Mesodermal cell (in vitro differentiated cells): ENCODE results near the gene CELF4.

Experiments used
- H3K27ac ChIP-seq: 2 replicates; pipeline ENCODE4 v1.7.0; 2013; ENCODE audit warnings: mild to moderate bottlenecking, low read depth, low read length, moderate library complexity; ENCODE audit not compliant: severe bottlenecking
- H3K36me3 ChIP-seq: 2 replicates; pipeline ENCODE4 v1.7.1; 2013; ENCODE audit warnings: mild to moderate bottlenecking, low read length, moderate library complexity; ENCODE audit not compliant: control insufficient read depth, insufficient read depth
- H3K4me1 ChIP-seq: one replicate; pipeline ENCODE4 v1.7.1; 2013; ENCODE audit warnings: mild to moderate bottlenecking, low read length; ENCODE audit not compliant: insufficient read depth, control insufficient read depth, poor library complexity, severe bottlenecking
- H3K4me3 ChIP-seq: 2 replicates; pipeline ENCODE4 v1.7.0; 2013; ENCODE audit warnings: low read length, control low read depth, mild to moderate bottlenecking; ENCODE audit not compliant: insufficient read depth, poor library complexity, severe bottlenecking; ENCODE audit errors: extremely low read depth
- H3K9me3 ChIP-seq: 2 replicates; pipeline ENCODE4 v1.7.1; 2013; ENCODE audit warnings: mild to moderate bottlenecking, low read length, moderate library complexity; ENCODE audit not compliant: control insufficient read depth
- WGBS, 2 experiments: methylation state at CpG; one replicate each; pipeline ENCODE4 v1.1.5; 2013; ENCODE audit warnings: missing lambda C conversion rate in 2 of 2; ENCODE audit not compliant: insufficient coverage in 2 of 2; 5-methylcytosine and 5-hydroxymethylcytosine counted together

Gene CELF4

GRCh38 chr18:37238282-37239108 is 327.1 kb downstream of the CELF4 start:
- Histone ChIP-seq H3K36me3 (no peaks in the 10 kb centered on the region), H3K9me3 (no peaks in the 10 kb centered on the region), H3K4me3 (no peak overlapping the region), H3K27ac (no peak overlapping the region), H3K4me1 (no peaks in the 10 kb centered on the region)
- WGBS, 2 experiments = 80 to 82% methylated on average over 4 to 5 of the region's 6 CpGs

- Histone ChIP-seq H3K4me3 (no peak overlapping the region), H3K27ac (no peak overlapping the region), H3K36me3 (no peaks in the 10 kb centered on the region), H3K9me3 (no peaks in the 10 kb centered on the region), H3K4me1 (no peaks in the 10 kb centered on the region)
- 93 to 95% methylated on average over 2 of the region's 2 CpGs for WGBS, 2 experiments
Measured at GRCh38 chr18:37235583-37235982, 330.0 kb downstream of the CELF4 start.

GRCh38 chr18:37231251-37231650 is 334.3 kb downstream of the CELF4 start:
- WGBS, 2 experiments = 82 to 94% methylated on average over 2 of the region's 3 CpGs
- no peaks in the 10 kb centered on the region for H3K9me3 ChIP-seq
- no peak overlapping the region for H3K4me3 ChIP-seq
- no peak overlapping the region for H3K27ac ChIP-seq
- H3K4me1 ChIP-seq = no peaks in the 10 kb centered on the region
- H3K36me3 ChIP-seq = no peaks in the 10 kb centered on the region

- Histone ChIP-seq H3K36me3 (no peaks in the 10 kb centered on the region), H3K9me3 (no peaks in the 10 kb centered on the region), H3K27ac (no peak overlapping the region), H3K4me1 (no peaks in the 10 kb centered on the region), H3K4me3 (no peak overlapping the region)
- 79 to 87% methylated on average over 3 of the region's 3 CpGs for WGBS, 2 experiments
Measured at GRCh38 chr18:37230768-37231167, 334.8 kb downstream of the CELF4 start.

GRCh38 chr18:37225279-37225678 is 340.3 kb downstream of the CELF4 start:
- Histone ChIP-seq H3K4me1 (no peaks in the 10 kb centered on the region), H3K4me3 (no peak overlapping the region), H3K27ac (no peak overlapping the region), H3K36me3 (no peaks in the 10 kb centered on the region), H3K9me3 (no peaks in the 10 kb centered on the region)
- 70 to 83% methylated on average over 2 of the region's 4 CpGs for WGBS, 2 experiments

GRCh38 chr18:37222999-37223378 is 342.6 kb downstream of the CELF4 start:
- no peak overlapping the region for H3K27ac ChIP-seq
- no peaks in the 10 kb centered on the region for H3K36me3 ChIP-seq
- no peaks in the 10 kb centered on the region for H3K9me3 ChIP-seq
- no peak overlapping the region for H3K4me3 ChIP-seq
- no peaks in the 10 kb centered on the region for H3K4me1 ChIP-seq
- WGBS, 2 experiments = 69% methylated on average over 3 of the region's 5 CpGs

- WGBS, 2 experiments = 100% methylated on average over 1 of the region's 4 CpGs
- Histone ChIP-seq H3K36me3 (no peaks in the 10 kb centered on the region), H3K9me3 (no peaks in the 10 kb centered on the region), H3K4me1 (no peaks in the 10 kb centered on the region), H3K27ac (no peak overlapping the region), H3K4me3 (no peak overlapping the region)
Measured at GRCh38 chr18:37222354-37222998, 343.1 kb downstream of the CELF4 start.

GRCh38 chr18:37219257-37219656 is 346.3 kb downstream of the CELF4 start:
- H3K9me3 ChIP-seq = no peaks in the 10 kb centered on the region
- H3K27ac ChIP-seq = no peak overlapping the region
- no peaks in the 10 kb centered on the region for H3K4me1 ChIP-seq
- no peaks in the 10 kb centered on the region for H3K36me3 ChIP-seq
- WGBS, 2 experiments = 52 to 60% methylated on average over 7 of the region's 7 CpGs
- H3K4me3 ChIP-seq = no peak overlapping the region

- H3K4me3 ChIP-seq = no peak overlapping the region
- H3K4me1 ChIP-seq = no peaks in the 10 kb centered on the region
- H3K9me3 ChIP-seq = no peaks in the 10 kb centered on the region
- H3K27ac ChIP-seq = no peak overlapping the region
- no peaks in the 10 kb centered on the region for H3K36me3 ChIP-seq
- WGBS, 2 experiments = 6 to 25% methylated on average over 2 of the region's 2 CpGs
Measured at GRCh38 chr18:37218022-37218590, 347.5 kb downstream of the CELF4 start.

- Histone ChIP-seq H3K4me3 (no peak overlapping the region), H3K9me3 (no peaks in the 10 kb centered on the region)
- no CpG with 5 or more reads among the region's 1 CpG for WGBS, 2 experiments
Measured at GRCh38 chr18:37210781-37211180, 354.8 kb downstream of the CELF4 start.

GRCh38 chr18:37207343-37207742 is 358.3 kb downstream of the CELF4 start:
- Histone ChIP-seq H3K4me1 (no peaks in the 10 kb centered on the region), H3K27ac (no peak overlapping the region), H3K4me3 (no peak overlapping the region), H3K36me3 (no peaks in the 10 kb centered on the region), H3K9me3 (no peaks in the 10 kb centered on the region)
- WGBS, 2 experiments = 40 to 86% methylated on average over 1 of the region's 1 CpG

More at GRCh38 chr18:37210781-37211180, 354.8 kb downstream of the CELF4 start:
- no peaks in the 10 kb centered on the region for H3K36me3 ChIP-seq
- no peaks in the 10 kb centered on the region for H3K4me1 ChIP-seq
- H3K27ac ChIP-seq = no peak overlapping the region
